ENCODE measurements around the gene GZMM.

The GZMM gene

GRCh38 chr19:510606-511100 lies 33.2 kb upstream of the GZMM start:
- DNase-seq: peak; percentile 81
- in situ Hi-C loops (cut with HindIII; ENCODE audit: low pct_ligation_motif_present, low pct_unique_long_range_greater_than_20kb, low sequenced_read_pairs): no loop called here

- DNase-seq: no peak
- in situ Hi-C loops (cut with HindIII; ENCODE audit: low pct_ligation_motif_present, low pct_unique_long_range_greater_than_20kb, low sequenced_read_pairs): no loop called here
These were observed 32.6 kb upstream of the GZMM start for GRCh38 chr19:511101-511851.

DNA sequence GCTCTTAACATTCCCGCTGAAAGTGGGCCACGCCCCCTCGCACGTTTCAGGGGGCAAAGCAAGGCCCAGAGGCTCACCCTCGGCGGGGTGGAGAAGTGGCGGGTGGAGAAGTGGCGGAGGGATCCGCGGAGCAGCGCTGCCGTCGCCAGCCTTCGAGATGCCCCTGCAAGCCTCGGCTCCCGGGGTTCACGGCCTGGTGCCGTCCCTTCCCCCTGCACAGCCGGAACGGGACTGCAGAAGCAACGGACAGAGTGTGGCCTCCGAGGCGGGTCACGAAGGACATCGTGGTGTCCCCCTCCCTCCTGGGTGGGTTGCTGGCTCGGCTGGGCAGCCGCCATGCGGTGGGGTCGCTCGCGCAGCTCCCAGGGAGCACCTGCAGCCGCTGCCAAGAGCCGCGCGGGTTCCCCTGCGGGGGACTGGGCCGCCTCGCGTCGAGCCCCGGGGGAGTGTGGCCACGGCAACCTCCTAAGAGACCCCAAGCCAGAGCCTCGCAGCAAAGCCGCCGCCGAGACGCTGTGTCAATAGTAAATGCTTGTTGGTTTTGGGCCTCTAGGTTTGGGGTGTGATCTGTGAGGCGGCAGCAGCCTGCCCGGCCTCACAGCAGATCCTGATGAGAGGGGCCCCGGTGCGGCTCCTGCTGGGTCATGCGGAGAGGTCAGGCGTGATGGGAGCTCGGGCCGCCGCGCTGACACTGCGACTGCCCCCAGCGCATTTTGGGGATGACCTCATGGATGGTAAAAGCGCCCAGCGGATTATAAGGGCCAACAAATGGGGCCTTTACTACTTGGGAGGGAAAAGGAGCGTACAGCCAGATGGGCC lies 31.1 kb upstream of the GZMM start:
- no peak for DNase-seq
- in situ Hi-C loops (cut with HindIII; ENCODE audit: low pct_ligation_motif_present, low pct_unique_long_range_greater_than_20kb, low sequenced_read_pairs): no loop called here

GRCh38 chr19:513368-514165 lies 30.3 kb upstream of the GZMM start:
- in situ Hi-C loops (cut with HindIII; ENCODE audit: low pct_ligation_motif_present, low pct_unique_long_range_greater_than_20kb, low sequenced_read_pairs): no loop called here
- no peak for DNase-seq

GRCh38 chr19:514166-514663 lies 29.6 kb upstream of the GZMM start:
- in situ Hi-C loops (cut with HindIII; ENCODE audit: low pct_ligation_motif_present, low pct_unique_long_range_greater_than_20kb, low sequenced_read_pairs): no loop called here
- no peak for DNase-seq

DNA sequence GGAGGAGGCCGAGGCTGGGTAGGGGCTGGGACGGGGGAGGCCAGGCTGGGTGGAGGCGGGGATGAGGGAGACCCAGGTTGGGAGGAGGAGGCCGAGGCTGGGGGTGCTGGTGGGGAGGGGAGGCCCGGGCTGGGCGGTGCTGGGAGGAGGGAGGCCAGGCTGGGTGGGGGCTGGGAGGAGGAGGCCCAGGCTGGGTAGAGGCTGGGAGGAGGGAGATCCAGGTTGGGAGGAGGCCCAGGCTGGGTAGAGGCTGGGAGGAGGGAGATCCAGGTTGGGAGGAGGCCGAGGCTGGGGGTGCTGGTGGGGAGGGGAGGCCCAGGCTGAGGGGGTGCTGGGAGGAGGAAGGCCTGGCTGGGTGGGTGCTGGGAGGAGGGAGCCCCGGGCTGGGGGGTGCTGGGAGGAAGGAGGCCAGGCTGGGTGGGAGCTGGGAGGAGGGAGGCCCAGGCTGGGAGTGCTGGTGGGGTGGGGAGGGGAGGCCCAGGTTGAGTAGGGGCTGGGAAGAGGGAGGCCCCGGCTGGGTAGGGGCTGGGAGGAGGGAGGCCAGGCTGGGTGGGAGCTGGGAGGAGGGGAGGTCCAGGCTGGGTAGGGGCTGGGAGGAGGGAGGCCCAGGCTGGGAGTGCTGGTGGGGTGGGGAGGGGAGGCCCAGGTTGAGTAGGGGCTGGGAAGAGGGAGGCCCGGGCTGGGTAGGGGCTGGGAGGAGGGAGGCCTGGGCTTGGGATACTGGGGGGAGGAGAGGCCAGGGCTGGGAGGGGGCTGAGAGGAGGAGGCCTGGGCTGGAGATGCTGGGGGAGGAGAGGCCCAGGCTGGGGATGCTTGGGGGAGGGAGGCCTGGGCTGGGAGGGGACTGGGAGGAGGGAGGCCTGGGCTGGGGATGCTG lies 25.9 kb upstream of the GZMM start:
- no peak for DNase-seq
- in situ Hi-C loops (cut with HindIII; ENCODE audit: low pct_ligation_motif_present, low pct_unique_long_range_greater_than_20kb, low sequenced_read_pairs): no loop called here

DNA sequence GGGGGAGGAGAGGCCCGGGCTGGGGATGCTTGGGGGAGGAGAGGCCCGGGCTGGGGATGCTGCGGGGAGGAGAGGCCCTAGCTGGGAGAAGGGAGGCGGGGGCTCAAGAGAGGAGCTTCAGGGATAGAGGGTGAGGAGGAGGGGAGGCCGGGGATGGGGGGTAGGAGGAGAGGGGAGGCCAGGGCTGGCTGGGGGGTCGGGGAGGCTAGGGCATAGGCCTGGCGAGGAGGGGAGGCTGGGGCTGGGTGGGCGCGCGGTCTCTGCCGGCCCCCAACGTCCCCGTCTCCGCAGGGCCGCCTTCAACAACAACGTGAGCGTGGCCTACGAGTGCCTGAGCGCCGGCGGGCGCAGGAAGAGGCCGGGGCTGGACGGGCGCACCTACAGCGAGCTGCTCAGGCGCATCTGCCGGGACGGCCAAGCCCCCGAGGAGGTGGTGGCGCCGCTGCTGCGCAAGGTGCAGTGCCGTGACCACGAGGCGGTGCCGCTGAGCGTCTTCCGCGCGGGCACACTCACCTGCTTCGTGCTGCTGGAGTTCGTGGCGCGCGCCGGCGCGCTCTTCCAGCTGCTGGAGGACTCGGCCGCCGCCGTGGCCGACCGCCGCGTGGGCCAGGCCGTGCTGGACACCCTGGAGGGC lies 25.1 kb upstream of the GZMM start:
- DNase-seq: no peak
- in situ Hi-C loops (cut with HindIII; ENCODE audit: low pct_ligation_motif_present, low pct_unique_long_range_greater_than_20kb, low sequenced_read_pairs): no loop called here

DNA sequence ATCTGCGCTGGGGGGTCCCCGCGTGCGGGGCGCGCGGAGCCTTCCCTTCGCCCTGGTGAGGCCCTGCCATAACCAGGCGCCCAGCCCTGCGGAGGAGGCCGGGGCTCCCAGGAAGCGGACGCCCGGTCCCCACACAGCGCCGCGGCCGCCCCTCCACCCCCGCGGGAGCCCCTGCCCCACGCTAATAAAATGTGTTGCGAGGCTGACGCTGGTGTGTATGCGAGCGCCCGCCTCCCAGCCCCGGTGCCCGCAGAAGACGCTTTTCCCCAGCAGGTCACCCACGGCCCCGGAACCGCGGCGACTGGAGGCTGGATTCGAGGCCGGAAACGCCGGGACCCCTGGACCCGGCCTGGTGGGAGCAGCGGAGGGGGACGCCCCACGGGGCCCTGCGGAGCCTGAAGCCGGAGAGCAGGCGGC lies 24.4 kb upstream of the GZMM start:
- in situ Hi-C loops (cut with HindIII; ENCODE audit: low pct_ligation_motif_present, low pct_unique_long_range_greater_than_20kb, low sequenced_read_pairs): no loop called here
- no peak for DNase-seq

- no peak for DNase-seq
- in situ Hi-C loops (cut with HindIII; ENCODE audit: low pct_ligation_motif_present, low pct_unique_long_range_greater_than_20kb, low sequenced_read_pairs): no loop called here
These were observed 21.1 kb upstream of the GZMM start for GRCh38 chr19:522726-523125.

- DNase-seq: no peak
- in situ Hi-C loops (cut with HindIII; ENCODE audit: low pct_ligation_motif_present, low pct_unique_long_range_greater_than_20kb, low sequenced_read_pairs): no loop called here
These were observed 19.7 kb upstream of the GZMM start for GRCh38 chr19:524062-524674.

- no peak for DNase-seq
- in situ Hi-C loops (cut with HindIII; ENCODE audit: low pct_ligation_motif_present, low pct_unique_long_range_greater_than_20kb, low sequenced_read_pairs): no loop called here
These were observed 18.8 kb upstream of the GZMM start for GRCh38 chr19:525029-525428.

- in situ Hi-C loops (cut with HindIII; ENCODE audit: low pct_ligation_motif_present, low pct_unique_long_range_greater_than_20kb, low sequenced_read_pairs): no loop called here
- DNase-seq: no peak
These were observed 17.9 kb upstream of the GZMM start for GRCh38 chr19:525857-526419.

GRCh38 chr19:530134-531008 lies 13.5 kb upstream of the GZMM start:
- in situ Hi-C loops (cut with HindIII; ENCODE audit: low pct_ligation_motif_present, low pct_unique_long_range_greater_than_20kb, low sequenced_read_pairs): no loop called here
- DNase-seq: no peak

GRCh38 chr19:531009-531752 lies 12.7 kb upstream of the GZMM start:
- DNase-seq: peak; percentile 81
- in situ Hi-C loops (cut with HindIII; ENCODE audit: low pct_ligation_motif_present, low pct_unique_long_range_greater_than_20kb, low sequenced_read_pairs): no loop called here

- in situ Hi-C loops (cut with HindIII; ENCODE audit: low pct_ligation_motif_present, low pct_unique_long_range_greater_than_20kb, low sequenced_read_pairs): no loop called here
- DNase-seq: peak; percentile 23
These were observed 11.9 kb upstream of the GZMM start, which contains the start of gene CDC34 for GRCh38 chr19:531753-532560. CDC34 (plus strand) TSS chr19:531760; CDS start chr19:531932, 172 bp downstream.
